Adrenal gland (tissue), 12 donors: ENCODE results near the gene CYP39A1. TPM values are rescaled to one million over a fixed set of nuclear protein-coding genes. Genes with fewer than 3 reads are reported as not detected.

ENCODE experiments used
- DNase-seq, 7 donors: peaks; one replicate each; pipeline ENCODE4 v3.0.0-alpha.2; 2019 to 2020
- H3K27ac ChIP-seq, 5 donors: fragments of 200-600 bp; sonication (generic) in 4 of 5; 1 replicate in 3 of 5; 2 replicates in 2 of 5; pipeline versions ENCODE4 v1.5.1 to v1.8.0; 2016 to 2020; ENCODE audit warnings: mild to moderate bottlenecking in 1 of 5
- H3K27me3 ChIP-seq: fragments of 200-600 bp; 2 replicates; pipeline ENCODE4 v1.8.0; 2021
- H3K36me3 ChIP-seq, 2 donors: fragments of 200-600 bp; replicated peaks in 1 of 2; 1 replicate in 1 of 2; 2 replicates in 1 of 2; pipeline versions ENCODE4 v1.5.1 to v1.8.0; 2018 to 2022
- H3K4me1 ChIP-seq, 2 donors: fragments of 200-600 bp; replicated peaks in 1 of 2; 1 replicate in 1 of 2; 2 replicates in 1 of 2; pipeline versions ENCODE4 v1.5.1 to v1.8.0; 2018 to 2021
- H3K4me3 ChIP-seq, 4 donors: fragments of 200-600 bp; sonication (generic) in 3 of 4; one replicate each; pipeline ENCODE4 v1.5.1; 2016 to 2018
- H3K9me3 ChIP-seq, 3 donors: fragments of 200-600 bp; sonication (generic) in 1 of 3; replicated peaks in 1 of 3; 1 replicate in 2 of 3; 2 replicates in 1 of 3; pipeline versions ENCODE4 v1.5.1 to v1.8.0; 2016 to 2021
- POLR2A ChIP-seq, 2 donors: fragments of 450-650 bp; IDR thresholded peaks; one replicate each; pipeline ENCODE4 v1.6.1; 2017; ENCODE audit warnings: antibody characterized with exemption in 2 of 2, mild to moderate bottlenecking in 2 of 2, moderate library complexity in 1 of 2
- WGBS, 4 donors: extraction: QIAGEN DNeasy Blood & Tissue Kit in 2 of 4; methylation state at CpG; one replicate each; pipeline versions ENCODE4 v1.1.5 to v1.1.7; 2013 to 2017; 5-methylcytosine and 5-hydroxymethylcytosine counted together
- intact Hi-C, 2 donors: fragments of 100-400 bp; cut with DNase I; formaldehyde crosslinking; loops; one replicate each; pipeline versions ENCODE4 v1.14.1 to v1.15.0; 2022 to 2023
- polyA plus RNA-seq, 3 donors: library from polyadenylated mRNA; stranded (reverse); fragments of 200-250 nt in 2 of 3; fragments of 350-450 nt in 1 of 3; fragmentation: Illumina TruSeq in 1 of 3; extraction: RNeasy Lipid Tissue Mini Kit (QIAGEN cat#74804) in 1 of 3; gene quantifications; one replicate each; pipeline ENCODE4 v1.2.3, GENCODE V29; 2013 to 2014
- total RNA-seq, 9 donors: library from RNA; depleted of rRNA in 4 of 9; stranded (reverse); fragments of >200 nt in 4 of 9; fragments of 120-200 nt in 1 of 9; fragmentation: NEBNext Ultra II Directional in 1 of 9; extraction: Animal tissue kit (Norgen Biotek cat#: 25700) in 1 of 9; gene quantifications; one replicate each; pipeline versions ENCODE4 v1.1.0 to v1.2.4, GENCODE V29; 2013 to 2023
- TF ChIP-seq, protein P1 (sequence below), 6 experiments: fragments of 450-650 bp in 4 of 6; fragments of 200-600 bp in 2 of 6; sonication (generic) in 1 of 6; IDR thresholded peaks; 1 replicate in 5 of 6; 2 replicates in 1 of 6; pipeline versions ENCODE4 v1.5.1 to v1.8.0; 2016 to 2021; ENCODE audit warnings: antibody characterized with exemption in 6 of 6, mild to moderate bottlenecking in 2 of 6, moderate library complexity in 1 of 6
- donor health status: healthy with polysubstance abuse.
- donor health status: Bipolar disorder and iron deficiency.
- donor health status: DM: yes; HTN: yes; CAD: no.
- donor health status: DM: no; HTN: no; CAD: no.
- donor health status: DM: no; HTN: no; CAD: no.
- donor health status: DM: yes; HTN: yes; CAD: no.

CYP39A1 gene
- total and polyA plus RNA-seq, 12 donors: 0.63 to 11.3 (median 4.2) TPM

DNA sequence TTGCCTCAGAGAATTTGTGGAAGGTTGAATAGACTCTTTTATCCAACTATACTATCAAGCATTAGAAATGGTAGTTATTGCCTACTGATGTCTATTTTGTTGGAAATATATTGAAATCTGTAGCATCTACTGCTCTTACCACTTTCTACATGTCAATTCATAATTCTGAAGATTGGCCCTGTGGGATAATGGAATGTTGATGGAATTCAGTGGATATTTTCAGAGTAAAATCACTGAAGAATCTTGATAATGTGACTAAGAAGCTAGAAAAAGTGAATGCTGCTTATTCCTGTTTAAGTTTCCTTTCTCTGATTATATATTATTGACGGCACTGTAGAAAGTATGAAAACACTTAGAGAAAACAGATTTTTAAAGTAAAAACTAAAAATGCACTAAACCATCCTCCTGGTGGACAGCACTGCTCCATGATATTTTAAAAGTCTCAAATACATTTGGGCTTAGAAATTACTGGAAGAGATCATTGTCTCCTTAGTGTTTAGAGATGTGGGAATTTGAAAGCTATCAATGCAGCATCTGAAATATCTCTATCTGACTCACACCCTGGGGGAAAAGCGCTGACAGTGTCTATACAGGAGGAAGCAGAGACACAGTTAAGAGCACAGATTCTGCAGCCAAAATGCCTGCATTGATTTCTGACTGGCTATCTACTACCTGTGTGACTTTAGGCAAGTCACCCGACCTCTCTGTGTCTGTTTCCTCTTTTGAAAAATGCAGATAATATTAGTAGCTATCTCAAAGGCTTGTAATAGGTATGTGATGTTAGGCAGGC lies 123.5 kb downstream of the CYP39A1 start:
- intact Hi-C loops: no loop called here
- Histone ChIP-seq H3K9me3 (no peaks in the 10 kb centered on the region), H3K27me3 (no peaks in the 10 kb centered on the region), H3K36me3 (no peaks in the 10 kb centered on the region), H3K4me3 (no peak overlapping the region), H3K27ac (no peak overlapping the region), H3K4me1 (no peaks in the 10 kb centered on the region)
- TF ChIP-seq, protein P1, sequence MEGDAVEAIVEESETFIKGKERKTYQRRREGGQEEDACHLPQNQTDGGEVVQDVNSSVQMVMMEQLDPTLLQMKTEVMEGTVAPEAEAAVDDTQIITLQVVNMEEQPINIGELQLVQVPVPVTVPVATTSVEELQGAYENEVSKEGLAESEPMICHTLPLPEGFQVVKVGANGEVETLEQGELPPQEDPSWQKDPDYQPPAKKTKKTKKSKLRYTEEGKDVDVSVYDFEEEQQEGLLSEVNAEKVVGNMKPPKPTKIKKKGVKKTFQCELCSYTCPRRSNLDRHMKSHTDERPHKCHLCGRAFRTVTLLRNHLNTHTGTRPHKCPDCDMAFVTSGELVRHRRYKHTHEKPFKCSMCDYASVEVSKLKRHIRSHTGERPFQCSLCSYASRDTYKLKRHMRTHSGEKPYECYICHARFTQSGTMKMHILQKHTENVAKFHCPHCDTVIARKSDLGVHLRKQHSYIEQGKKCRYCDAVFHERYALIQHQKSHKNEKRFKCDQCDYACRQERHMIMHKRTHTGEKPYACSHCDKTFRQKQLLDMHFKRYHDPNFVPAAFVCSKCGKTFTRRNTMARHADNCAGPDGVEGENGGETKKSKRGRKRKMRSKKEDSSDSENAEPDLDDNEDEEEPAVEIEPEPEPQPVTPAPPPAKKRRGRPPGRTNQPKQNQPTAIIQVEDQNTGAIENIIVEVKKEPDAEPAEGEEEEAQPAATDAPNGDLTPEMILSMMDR (IDR thresholded peaks at IDR 0.05): no peak
- no peak for TF ChIP-seq POLR2A (IDR thresholded peaks at IDR 0.05)
- WGBS, 4 donors: 59 to 76% (median 72%) methylated on average over 3 of the region's 3 CpGs
- DNase-seq: no peak

DNA sequence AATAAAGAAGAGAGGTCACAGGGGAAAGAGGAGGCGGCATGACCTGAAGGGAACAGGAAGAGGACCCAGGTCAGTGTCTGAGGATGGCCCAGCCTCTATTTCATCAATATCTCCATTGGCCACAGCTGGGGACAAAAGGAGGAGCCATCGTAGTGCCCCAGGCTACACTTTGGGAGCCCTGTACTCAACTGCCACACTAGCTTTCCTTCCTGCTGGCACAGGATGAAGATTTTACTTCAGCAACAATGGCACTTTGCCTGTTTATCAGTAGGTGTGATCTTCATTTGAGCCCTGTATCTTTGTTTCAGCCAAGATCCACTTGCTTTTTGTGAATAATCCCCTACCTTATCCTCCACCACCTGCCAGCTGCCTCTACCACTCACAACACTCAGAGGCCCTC lies 126.0 kb downstream of the CYP39A1 start:
- Histone ChIP-seq H3K4me3 (no peak overlapping the region), H3K27ac (no peak overlapping the region), H3K36me3 (no peaks in the 10 kb centered on the region), H3K4me1 (no peaks in the 10 kb centered on the region), H3K9me3 (no peaks in the 10 kb centered on the region), H3K27me3 (no peaks in the 10 kb centered on the region)
- TF ChIP-seq POLR2A (IDR thresholded peaks at IDR 0.05): no peak
- TF ChIP-seq, protein P1 (IDR thresholded peaks at IDR 0.05): no peak
- 82 to 98% (median 87%) methylated on average over 2 of the region's 2 CpGs for WGBS, 4 donors
- intact Hi-C loops: no loop called here
- DNase-seq: no peak

DNA sequence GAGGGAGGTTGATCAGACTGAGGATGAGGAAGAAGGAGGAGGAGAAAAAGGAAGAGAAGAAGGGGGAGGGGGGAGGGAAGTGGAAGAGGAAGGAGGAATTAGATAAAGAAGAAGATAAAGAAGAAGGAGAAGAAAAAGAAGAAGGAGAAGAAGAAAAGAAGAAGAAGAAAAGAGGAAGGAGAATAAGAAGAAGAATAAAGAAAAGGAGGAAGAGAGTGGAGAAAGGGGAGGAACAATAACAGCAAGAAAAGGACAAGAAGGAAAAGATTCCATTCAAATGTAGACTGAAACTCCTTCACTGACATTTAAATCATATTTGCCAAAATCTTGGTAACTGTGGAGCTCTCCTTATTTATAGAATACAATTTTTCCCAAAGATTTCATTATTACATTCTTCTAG lies 127.0 kb downstream of the CYP39A1 start:
- H3K27ac ChIP-seq: no peak overlapping the region
- DNase-seq: no peak
- TF ChIP-seq, protein P1 (IDR thresholded peaks at IDR 0.05): no peak
- no peak for TF ChIP-seq POLR2A (IDR thresholded peaks at IDR 0.05)
- no peak overlapping the region for H3K4me3 ChIP-seq
- intact Hi-C loops: no loop called here
- H3K4me1 ChIP-seq: no peaks in the 10 kb centered on the region
- no peaks in the 10 kb centered on the region for H3K27me3 ChIP-seq
- no peaks in the 10 kb centered on the region for H3K9me3 ChIP-seq
- no peaks in the 10 kb centered on the region for H3K36me3 ChIP-seq

DNA sequence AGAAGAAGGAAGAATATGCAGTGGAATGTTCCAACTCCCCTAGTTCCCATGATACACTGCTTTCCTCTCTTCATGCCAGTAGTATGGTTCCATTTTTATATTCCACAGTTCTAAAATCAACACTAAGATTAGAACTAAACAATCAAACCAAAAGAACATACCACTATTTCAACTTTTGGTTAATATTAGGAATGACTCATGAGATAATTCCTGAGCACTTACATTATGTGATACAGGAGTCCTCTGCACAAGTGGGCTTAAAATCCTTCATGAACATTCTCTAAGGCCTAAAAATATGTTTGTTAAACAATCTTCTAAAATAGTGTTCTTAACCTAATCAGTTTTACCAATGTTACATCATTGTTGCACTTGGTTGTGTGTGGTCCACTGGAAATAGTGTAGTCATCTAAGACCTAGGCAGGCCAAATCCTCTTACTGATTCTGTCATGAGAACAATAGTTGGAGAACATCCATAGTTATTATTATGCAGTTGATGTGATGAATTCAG lies 131.1 kb downstream of the CYP39A1 start:
- TF ChIP-seq, protein P1 (IDR thresholded peaks at IDR 0.05): no peak
- no peak for TF ChIP-seq POLR2A (IDR thresholded peaks at IDR 0.05)
- intact Hi-C loops: no loop called here
- Histone ChIP-seq H3K4me1 (no peaks in the 10 kb centered on the region), H3K9me3 (no peaks in the 10 kb centered on the region), H3K36me3 (no peaks in the 10 kb centered on the region), H3K27me3 (no peaks in the 10 kb centered on the region), H3K4me3 (no peak overlapping the region), H3K27ac (no peak overlapping the region)
- DNase-seq: no peak
